Suprapubic skin (tissue), 4 donors: Measurements from ENCODE around the gene MGAT1. TPM values are rescaled to one million over a fixed set of nuclear protein-coding genes. Genes with fewer than 3 reads are reported as not detected.

ENCODE experiments used
- DNase-seq, 2 donors: peaks; one replicate each; pipeline ENCODE4 v3.0.0-alpha.2; 2019; ENCODE audit warnings: low spot score in 2 of 2
- H3K27ac ChIP-seq: fragments of 200-600 bp; sonication (generic); one replicate; pipeline ENCODE4 v1.5.1; 2019
- H3K27me3 ChIP-seq: fragments of 200-600 bp; sonication (generic); one replicate; pipeline ENCODE4 v1.5.1; 2019
- H3K36me3 ChIP-seq: fragments of 200-600 bp; sonication (generic); one replicate; pipeline ENCODE4 v1.5.1; 2019
- H3K4me1 ChIP-seq: fragments of 200-600 bp; sonication (generic); one replicate; pipeline ENCODE4 v1.5.1; 2019
- H3K4me3 ChIP-seq: fragments of 200-600 bp; sonication (generic); one replicate; pipeline ENCODE4 v1.5.1; 2019; ENCODE audit warnings: mild to moderate bottlenecking
- H3K9me3 ChIP-seq: fragments of 200-600 bp; sonication (generic); one replicate; pipeline ENCODE4 v1.5.1; 2019
- CTCF ChIP-seq, 2 donors: fragments of 200-600 bp in 1 of 2; fragments of 450-650 bp in 1 of 2; sonication (generic) in 1 of 2; IDR thresholded peaks; one replicate each; pipeline ENCODE4 v1.5.1; 2016 to 2019; ENCODE audit warnings: antibody characterized with exemption in 2 of 2, mild to moderate bottlenecking in 1 of 2, moderate library complexity in 1 of 2
- EP300 ChIP-seq: sonication (generic); formaldehyde crosslinking; IDR thresholded peaks from one replicate; pipeline ENCODE4 v1.6.1; 2017; ENCODE audit warnings: antibody characterized with exemption
- POLR2A ChIP-seq, 2 donors: fragments of 450-650 bp; IDR thresholded peaks; one replicate each; pipeline ENCODE4 v1.6.1; 2017; ENCODE audit warnings: antibody characterized with exemption in 2 of 2, mild to moderate bottlenecking in 2 of 2, moderate library complexity in 2 of 2
- POLR2AphosphoS5 ChIP-seq, 3 donors: sonication (generic); formaldehyde crosslinking; IDR thresholded peaks; one replicate each; pipeline ENCODE4 v1.6.1; 2017; ENCODE audit warnings: antibody characterized with exemption in 3 of 3
- WGBS: methylation state at CpG from one replicate; pipeline ENCODE4 v1.1.5; 2018; 5-methylcytosine and 5-hydroxymethylcytosine counted together
- total RNA-seq, 4 donors: library from RNA; depleted of rRNA; stranded (reverse); fragments of >200 nt; gene quantifications; one replicate each; pipeline ENCODE4 v1.1.0, GENCODE V29; 2016

The MGAT1 gene
- total RNA-seq, 4 donors from 2014 or later = 122 to 137 (median 125) TPM

DNA sequence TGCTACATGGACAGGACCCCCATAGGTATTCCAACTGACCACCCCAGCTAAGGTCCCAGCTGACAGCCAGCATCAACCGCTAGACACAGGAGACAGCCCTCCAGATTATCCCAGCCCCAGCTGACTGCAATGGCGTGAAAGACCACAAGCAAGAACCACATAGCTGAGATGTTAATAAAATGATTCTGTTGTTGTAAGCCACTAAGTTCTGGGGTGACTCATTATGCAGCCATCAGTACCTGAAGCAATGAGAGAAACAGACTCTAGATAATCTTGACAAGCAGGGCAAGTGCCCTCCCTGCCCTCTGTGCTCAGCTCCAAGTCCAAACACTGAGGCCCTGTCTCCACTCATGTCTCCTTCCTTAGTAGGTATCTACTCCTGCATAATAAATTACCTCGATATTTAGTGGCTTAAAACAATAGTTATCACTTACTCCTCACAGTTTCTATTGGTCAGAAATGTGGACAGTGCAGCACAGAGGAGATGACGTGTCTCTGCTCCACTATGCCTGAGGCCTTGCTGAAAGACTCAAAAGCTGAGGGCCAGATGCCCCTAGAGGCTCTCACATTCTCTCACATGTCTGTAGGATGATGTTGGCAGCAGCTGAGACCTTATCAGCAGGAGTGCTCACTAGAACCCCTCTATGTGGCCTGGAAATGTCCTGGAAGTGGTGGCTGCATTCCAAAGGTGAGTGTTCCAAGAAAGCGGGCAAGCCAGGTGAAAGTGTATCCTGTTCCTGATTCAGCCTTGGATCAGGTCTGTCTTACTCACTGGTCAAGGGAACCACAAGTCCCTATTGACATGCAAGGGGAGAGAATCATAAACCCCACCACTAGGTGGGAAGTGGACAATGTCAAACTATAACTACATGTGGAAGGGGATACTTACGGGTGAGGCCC, 2.5 kb downstream of the MGAT1 start:
- Histone ChIP-seq H3K9me3 (no peaks in the 10 kb centered on the region), H3K27me3 (no peaks in the 10 kb centered on the region), H3K4me1 (peaks cover 89% of the 10 kb centered on the region), H3K27ac (peak overlapping the region; percentile 99), H3K36me3 (peaks cover 10% of the 10 kb centered on the region), H3K4me3 (peak overlapping the region; percentile 95)
- 60% methylated on average over 6 of the region's 6 CpGs for WGBS
- DNase-seq = no peak
- no peak for TF ChIP-seq POLR2A (IDR thresholded peaks at IDR 0.05)
- no peak for TF ChIP-seq EP300
- no peak for TF ChIP-seq CTCF (IDR thresholded peaks at IDR 0.05)
- TF ChIP-seq POLR2AphosphoS5 (IDR thresholded peaks at IDR 0.05) = no peak

DNA sequence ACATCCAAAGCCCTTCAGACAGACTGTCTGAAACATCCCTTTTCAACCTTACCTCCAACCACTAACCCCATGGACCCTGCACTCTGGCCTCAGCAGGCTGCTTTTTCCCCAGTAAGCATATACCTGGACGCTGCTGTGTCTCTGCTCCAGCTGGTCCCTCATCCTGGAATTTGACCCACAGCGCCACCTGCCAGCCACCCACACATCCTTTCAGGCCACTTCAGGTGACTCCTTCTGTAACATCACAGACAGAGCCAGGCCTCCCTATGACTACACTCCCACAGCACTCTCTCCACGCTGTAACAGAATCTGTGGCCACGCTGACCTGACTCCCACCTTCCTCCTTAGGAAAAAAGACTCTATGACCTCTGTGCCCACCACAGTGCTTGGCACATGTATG, 3.4 kb downstream of the MGAT1 start:
- DNase-seq = no peak
- WGBS = 75% methylated on average over 4 of the region's 4 CpGs
- no peaks in the 10 kb centered on the region for H3K9me3 ChIP-seq
- TF ChIP-seq EP300 = no peak
- TF ChIP-seq CTCF (IDR thresholded peaks at IDR 0.05) = peak in 1 of 2 donors; percentile 6
- H3K4me1 ChIP-seq = peaks cover 79% of the 10 kb centered on the region
- H3K4me3 ChIP-seq = no peak overlapping the region
- peaks cover 18% of the 10 kb centered on the region for H3K36me3 ChIP-seq
- H3K27ac ChIP-seq = no peak overlapping the region
- no peaks in the 10 kb centered on the region for H3K27me3 ChIP-seq

DNA sequence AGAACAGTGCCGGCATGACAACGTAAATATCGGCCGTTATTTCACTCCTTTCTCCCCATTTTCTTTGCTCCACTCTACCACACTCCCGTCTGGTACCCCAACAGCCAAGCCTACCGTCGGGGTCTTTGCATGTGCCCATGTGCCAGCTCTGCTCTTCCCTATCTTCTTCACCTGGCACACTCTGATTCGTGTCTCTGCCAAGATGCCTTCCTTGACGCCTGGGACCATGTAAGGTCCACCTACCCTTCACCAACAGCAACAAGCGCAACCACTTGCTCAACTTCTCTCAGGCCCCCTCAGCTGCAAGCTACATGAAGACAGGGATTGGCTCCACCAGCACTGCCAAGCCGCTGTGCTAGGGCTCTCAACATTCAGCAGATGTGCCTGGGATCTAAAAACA, 4.4 kb downstream of the MGAT1 start:
- Histone ChIP-seq H3K27me3 (no peaks in the 10 kb centered on the region), H3K4me3 (peak overlapping the region; percentile 3), H3K9me3 (no peaks in the 10 kb centered on the region), H3K4me1 (peaks cover 69% of the 10 kb centered on the region), H3K36me3 (peaks cover 20% of the 10 kb centered on the region), H3K27ac (no peak overlapping the region)
- WGBS = 83% methylated on average over 11 of the region's 11 CpGs
- TF ChIP-seq POLR2A (IDR thresholded peaks at IDR 0.05) (no peak), POLR2AphosphoS5 (IDR thresholded peaks at IDR 0.05) (no peak), CTCF (IDR thresholded peaks at IDR 0.05) (no peak), EP300 (no peak)
- no peak for DNase-seq

DNA sequence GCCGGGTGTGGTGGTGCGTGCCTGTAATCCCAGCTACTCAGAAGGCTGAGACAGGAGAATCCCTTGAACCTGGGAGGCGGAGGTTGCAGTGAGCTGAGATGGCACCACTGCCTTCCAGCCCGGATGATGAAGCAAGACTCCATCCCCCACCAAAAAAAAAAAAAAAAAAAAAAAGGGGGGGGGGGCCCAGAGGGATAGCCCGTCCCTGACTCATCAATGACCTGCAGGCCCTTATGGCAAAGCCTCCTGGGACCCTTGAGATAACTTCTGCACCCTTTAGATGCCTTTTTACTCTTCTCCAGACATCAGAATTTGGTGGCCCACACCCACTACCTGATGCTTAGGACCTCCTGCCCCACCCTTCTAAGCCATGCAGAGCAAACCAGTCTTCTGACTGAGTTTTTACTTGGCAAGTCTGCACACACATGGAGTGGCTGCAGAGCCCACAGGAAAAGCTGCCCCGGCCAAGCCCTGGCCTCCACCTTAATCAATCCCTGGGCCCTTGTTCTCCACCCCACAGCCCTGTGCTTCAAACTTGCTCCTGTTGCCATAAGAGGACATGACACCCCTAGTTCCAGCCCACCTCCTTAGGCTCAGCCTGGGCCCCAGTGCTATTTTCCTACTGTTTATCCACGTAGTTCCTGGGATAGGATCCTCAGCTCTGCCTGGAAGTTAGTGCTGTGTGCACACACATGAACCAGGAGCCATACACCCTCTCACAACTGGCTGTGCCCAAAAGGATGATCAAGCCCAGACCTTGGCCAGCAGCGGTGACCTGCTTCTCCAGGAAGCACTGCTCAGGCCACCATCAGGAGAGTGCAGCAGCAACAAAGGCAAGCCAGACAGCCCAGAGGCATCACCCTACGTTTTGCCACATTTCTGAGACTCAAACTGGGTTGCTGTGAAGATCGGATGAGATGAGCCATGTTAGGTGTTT, 5.1 kb downstream of the MGAT1 start:
- peak in 1 of 2 donors; percentile 13 for DNase-seq
- peaks cover 68% of the 10 kb centered on the region for H3K4me1 ChIP-seq

More for the DNA sequence above, 5.1 kb downstream of the MGAT1 start:
- Histone ChIP-seq H3K4me3 (peak overlapping the region; percentile 3), H3K36me3 (peaks cover 27% of the 10 kb centered on the region), H3K27me3 (no peaks in the 10 kb centered on the region), H3K9me3 (no peaks in the 10 kb centered on the region), H3K27ac (no peak overlapping the region)
- TF ChIP-seq EP300 = no peak
- no peak for TF ChIP-seq POLR2A (IDR thresholded peaks at IDR 0.05)
- no peak for TF ChIP-seq CTCF (IDR thresholded peaks at IDR 0.05)
- TF ChIP-seq POLR2AphosphoS5 (IDR thresholded peaks at IDR 0.05) = no peak
- WGBS = 61% methylated on average over 9 of the region's 10 CpGs
